ENCODE data around the gene EDC3.
A peak's percentile ranks its signal among the peaks of the same experiment; 100 is the strongest.
"Not testable (repeated sequence)": the region's sequence is repeated elsewhere in the genome, so short reads cannot be mapped to it uniquely, and the experiment has no call there.

Gene EDC3

GRCh38 chr15:74610302-74610951 is 85.4 kb downstream of the EDC3 start:
- DNase-seq (ENCODE audit: low read depth), result no peak

- DNase-seq (ENCODE audit: low read depth), result no peak
These were observed 85.9 kb downstream of the EDC3 start for GRCh38 chr15:74609938-74610301.

- no peak for DNase-seq (ENCODE audit: low read depth)
These were observed 87.0 kb downstream of the EDC3 start for GRCh38 chr15:74608786-74609185.

GRCh38 chr15:74605795-74606150 is 90.1 kb downstream of the EDC3 start:
- no peak for DNase-seq (ENCODE audit: low read depth)

- DNase-seq (ENCODE audit: low read depth), result no peak
These were observed 90.6 kb downstream of the EDC3 start for GRCh38 chr15:74604983-74605794.

GRCh38 chr15:74603789-74604705 is 91.8 kb downstream of the EDC3 start:
- DNase-seq (ENCODE audit: low read depth), result no peak

GRCh38 chr15:74603026-74603788 is 92.6 kb downstream of the EDC3 start:
- no peak for DNase-seq (ENCODE audit: low read depth)

- DNase-seq (ENCODE audit: low read depth), result no peak
These were observed 96.7 kb downstream of the EDC3 start for GRCh38 chr15:74599156-74599555.

- peak; percentile 73 for DNase-seq (ENCODE audit: low read depth)
These were observed 97.5 kb downstream of the EDC3 start for GRCh38 chr15:74598126-74598842.

GRCh38 chr15:74597146-74597705 is 98.6 kb downstream of the EDC3 start:
- DNase-seq (ENCODE audit: low read depth), result not testable (repeated sequence)

GRCh38 chr15:74596736-74597135 is 99.1 kb downstream of the EDC3 start:
- DNase-seq (ENCODE audit: low read depth), result not testable (repeated sequence)

- no peak for DNase-seq (ENCODE audit: low read depth)
These were observed 100.6 kb downstream of the EDC3 start for GRCh38 chr15:74595271-74595670.

- DNase-seq (ENCODE audit: low read depth), result no peak
These were observed 101.4 kb downstream of the EDC3 start for GRCh38 chr15:74594455-74594854.

GRCh38 chr15:74593122-74593521 is 102.7 kb downstream of the EDC3 start:
- no peak for DNase-seq (ENCODE audit: low read depth)

- no peak for DNase-seq (ENCODE audit: low read depth)
These were observed 103.6 kb downstream of the EDC3 start for GRCh38 chr15:74592222-74592621.

GRCh38 chr15:74589826-74590225 is 106.0 kb downstream of the EDC3 start:
- DNase-seq (ENCODE audit: low read depth), result no peak

- DNase-seq (ENCODE audit: low read depth), result no peak
These were observed 110.0 kb downstream of the EDC3 start for GRCh38 chr15:74585857-74586256.

GRCh38 chr15:74585191-74585590 is 110.6 kb downstream of the EDC3 start:
- no peak for DNase-seq (ENCODE audit: low read depth)

- no peak for DNase-seq (ENCODE audit: low read depth)
These were observed 111.0 kb downstream of the EDC3 start for GRCh38 chr15:74584779-74585178.

- DNase-seq (ENCODE audit: low read depth), result no peak
These were observed 111.6 kb downstream of the EDC3 start for GRCh38 chr15:74584204-74584603.

Data from GM04504 (cell line).